ENCODE data around the gene HDAC4. TPM values are rescaled to one million over a fixed set of nuclear protein-coding genes. Genes with fewer than 3 reads are reported as not detected.

HDAC4 gene
- total RNA-seq, 2 donors from 2014 or later = 9.3 to 139 TPM

- no peak for DNase-seq
- H3K4me3 ChIP-seq = no peak overlapping the region
- H3K4me1 ChIP-seq = no peaks in the 10 kb centered on the region
- TF ChIP-seq POLR2A (IDR thresholded peaks at IDR 0.05) (no peak), CTCF (IDR thresholded peaks at IDR 0.05) (no peak)
- ATAC-seq = no peak
- no peak overlapping the region for H3K27ac ChIP-seq
- intact Hi-C loops (cut with DNase I) = no loop called here
- no peaks in the 10 kb centered on the region for H3K9me3 ChIP-seq
- H3K27me3 ChIP-seq = no peaks in the 10 kb centered on the region
- WGBS, 2 donors = 80 to 85% methylated on average over 7 to 12 of the region's 12 CpGs
- no peaks in the 10 kb centered on the region for H3K36me3 ChIP-seq (replicated peaks in 1 of 2; ENCODE audit: insufficient read depth in 1 of 2, low read depth in 2 of 2)
Observed at GRCh38 chr2:239000500-239001073, 400.2 kb downstream of the HDAC4 start.

GRCh38 chr2:239000089-239000488 is 400.7 kb downstream of the HDAC4 start:
- no peak for ATAC-seq

DNA sequence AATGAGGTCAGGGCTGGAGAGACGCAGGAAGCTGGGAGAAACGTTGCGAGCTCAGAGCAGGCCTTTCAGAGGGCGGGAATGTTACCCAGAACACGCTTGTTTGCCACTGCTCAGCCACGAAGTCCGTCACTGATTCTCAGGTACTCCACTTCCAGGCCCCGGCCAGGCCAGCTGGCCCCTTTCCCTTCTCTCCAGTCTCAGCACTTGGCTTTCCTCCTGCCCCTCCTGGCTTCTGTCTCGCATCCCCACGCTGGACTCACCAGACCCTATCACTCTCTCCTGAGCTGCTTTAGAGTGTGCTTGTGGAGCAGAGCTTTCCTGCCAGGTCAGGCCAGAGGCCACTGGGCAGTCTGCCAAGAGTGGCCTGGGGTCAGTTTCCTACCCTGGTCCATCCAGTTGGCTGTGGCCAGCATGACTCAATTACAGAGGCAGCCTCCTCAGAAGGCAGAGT is 401.5 kb downstream of the HDAC4 start:
- Histone ChIP-seq H3K9me3 (no peaks in the 10 kb centered on the region), H3K36me3 (replicated peaks in 1 of 2; ENCODE audit: insufficient read depth in 1 of 2, low read depth in 2 of 2) (no peaks in the 10 kb centered on the region), H3K27me3 (no peaks in the 10 kb centered on the region), H3K4me3 (no peak overlapping the region), H3K27ac (no peak overlapping the region), H3K4me1 (no peaks in the 10 kb centered on the region)
- TF ChIP-seq POLR2A (IDR thresholded peaks at IDR 0.05) = no peak
- no peak for TF ChIP-seq CTCF (IDR thresholded peaks at IDR 0.05)
- WGBS, 2 donors = 49 to 67% methylated on average over 5 to 10 of the region's 10 CpGs
- ATAC-seq (peak; percentile 48), DNase-seq (peak in 3 of 4 donors; percentile 16 to 21 (median 16))
- intact Hi-C loops (cut with DNase I) = no loop called here

More at GRCh38 chr2:239000089-239000488, 400.7 kb downstream of the HDAC4 start:
- Histone ChIP-seq H3K27ac (no peak overlapping the region), H3K36me3 (replicated peaks in 1 of 2; ENCODE audit: insufficient read depth in 1 of 2, low read depth in 2 of 2) (no peaks in the 10 kb centered on the region), H3K9me3 (no peaks in the 10 kb centered on the region), H3K27me3 (no peaks in the 10 kb centered on the region), H3K4me1 (no peaks in the 10 kb centered on the region), H3K4me3 (no peak overlapping the region)
- DNase-seq = no peak
- WGBS, 2 donors = 91 to 98% methylated on average over 6 of the region's 6 CpGs
- intact Hi-C loops (cut with DNase I) = no loop called here
- TF ChIP-seq POLR2A (IDR thresholded peaks at IDR 0.05) (no peak), CTCF (IDR thresholded peaks at IDR 0.05) (no peak)

- no peaks in the 10 kb centered on the region for H3K27me3 ChIP-seq
- H3K4me1 ChIP-seq = no peaks in the 10 kb centered on the region
- intact Hi-C loops (cut with DNase I) = no loop called here
- TF ChIP-seq POLR2A (IDR thresholded peaks at IDR 0.05) (no peak), CTCF (IDR thresholded peaks at IDR 0.05) (no peak)
- no peaks in the 10 kb centered on the region for H3K9me3 ChIP-seq
- H3K4me3 ChIP-seq = no peak overlapping the region
- H3K27ac ChIP-seq = no peak overlapping the region
- no peak for ATAC-seq
- no peak for DNase-seq
- WGBS, 2 donors = 31 to 33% methylated on average over 6 of the region's 6 CpGs
- no peaks in the 10 kb centered on the region for H3K36me3 ChIP-seq (replicated peaks in 1 of 2; ENCODE audit: insufficient read depth in 1 of 2, low read depth in 2 of 2)
Observed at GRCh38 chr2:238998801-238999200, 402.0 kb downstream of the HDAC4 start.

Small RNAs within 50 kb of the gene (microRNA-seq; reads per million reads assigned to microRNA genes)
- gene MIR2467 (ENCODE audit: borderline number of aligned reads in 2 of 2, borderline replicate concordance in 2 of 2) = 0 reads per million in 2 donors
- 0 reads per million in 2 donors for gene MIR4269 (ENCODE audit: borderline number of aligned reads in 2 of 2, borderline replicate concordance in 2 of 2)
- gene MIR4440 (ENCODE audit: borderline number of aligned reads in 2 of 2, borderline replicate concordance in 2 of 2) = 0 reads per million in 2 donors
- 0 reads per million in 2 donors for gene MIR4441 (ENCODE audit: borderline number of aligned reads in 2 of 2, borderline replicate concordance in 2 of 2)

Small RNAs within 50 kb of the gene (small RNA-seq; reads per million reads assigned to genes)
- gene MIR2467 (2.6 reads per million, percentile 76 among the genes with 10 or more reads in this experiment), gene MIR4269 (not detected), gene MIR4440 (not detected), gene MIR4441 (not detected)
